ENCODE measurements around the gene GRID1.

GRID1 gene

DNA sequence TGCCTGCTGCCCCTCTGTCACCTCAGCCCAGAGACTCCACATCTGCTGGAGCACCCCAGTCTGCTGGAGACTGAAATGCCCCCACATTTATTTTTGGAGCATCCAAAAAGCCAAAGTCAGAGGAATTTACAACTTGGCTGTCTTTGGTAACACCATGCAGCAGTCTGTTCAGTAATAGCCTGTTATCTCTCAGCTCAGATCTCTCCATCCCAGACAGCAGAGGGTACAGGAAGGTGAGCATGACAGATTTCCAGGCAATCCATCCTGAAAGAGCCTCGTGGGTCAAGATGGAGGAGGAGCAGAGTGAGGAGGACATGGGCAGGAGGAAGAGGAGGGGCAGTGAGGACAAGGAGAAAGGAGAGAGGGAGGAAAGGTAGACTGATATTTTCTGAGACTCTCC, 55.9 kb downstream of the GRID1 start:
- DNase-seq = no peak

DNA sequence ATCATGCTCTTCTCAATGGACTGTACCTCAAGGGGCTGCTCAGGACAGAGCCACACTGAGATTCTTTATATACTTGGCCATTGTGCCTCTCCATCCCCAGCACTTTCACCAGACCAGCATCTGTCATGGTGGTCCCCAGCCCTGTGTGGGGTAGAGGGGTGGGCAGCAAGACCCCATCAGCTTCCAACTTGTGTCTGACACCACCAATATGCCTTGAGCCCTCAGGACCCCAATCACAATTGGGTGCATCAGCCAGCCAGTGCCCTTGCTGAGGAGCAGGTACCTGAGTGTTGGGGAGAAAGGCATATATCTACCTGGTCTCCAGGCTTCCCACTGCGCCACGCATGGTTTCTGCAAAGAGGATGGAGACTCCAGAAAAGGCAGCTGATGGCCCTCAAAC, 56.3 kb downstream of the GRID1 start:
- no peak for DNase-seq

DNA sequence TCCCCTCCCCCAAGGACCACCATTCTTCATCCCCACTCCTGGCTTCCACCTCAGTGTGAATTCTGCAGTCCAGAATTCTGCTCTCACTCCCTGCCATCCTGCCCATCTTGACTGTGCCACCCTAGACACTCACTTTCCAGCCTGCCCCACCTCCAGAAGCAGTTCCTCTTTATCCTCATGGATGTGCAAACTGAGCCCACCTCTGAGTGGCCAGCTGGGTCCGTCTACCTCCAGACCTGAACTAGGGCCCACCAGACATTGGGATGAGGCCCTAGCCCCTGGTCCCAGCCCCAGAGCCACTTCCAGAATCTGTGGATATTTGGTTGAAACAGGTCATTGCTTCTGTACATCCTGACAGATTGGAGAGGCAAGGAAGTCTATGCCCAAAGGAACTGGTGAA, 58.5 kb downstream of the GRID1 start:
- no peak for DNase-seq

DNA sequence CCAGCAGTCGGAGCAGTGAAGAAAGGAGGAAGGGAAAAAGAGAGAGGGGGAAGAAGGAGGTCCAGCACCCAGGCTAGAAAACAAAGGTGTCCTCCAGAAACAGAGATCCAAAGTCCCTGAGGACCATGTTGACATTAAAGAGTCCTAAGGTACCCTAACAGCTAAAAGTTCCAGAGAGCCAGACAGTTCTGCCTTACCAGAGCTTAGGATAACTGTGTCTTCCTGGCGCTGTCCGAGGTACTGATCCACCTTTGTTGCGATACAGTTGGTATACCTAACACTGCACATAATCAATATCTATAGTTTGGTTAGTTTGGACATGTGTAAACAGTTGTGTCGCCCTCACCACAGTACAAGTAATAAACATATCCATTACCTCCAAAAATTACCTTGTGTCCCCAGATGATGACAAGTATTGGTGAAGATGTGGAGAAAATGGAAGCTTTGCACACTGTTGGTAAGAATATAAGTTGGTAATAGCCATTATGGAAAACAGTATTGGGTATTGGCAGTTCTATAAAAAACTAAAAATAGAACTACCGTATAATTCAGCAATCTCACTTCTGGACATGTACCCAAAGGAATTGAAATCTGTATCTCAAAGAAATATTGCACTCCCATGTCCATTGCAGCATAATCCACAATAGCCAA, 59.8 kb downstream of the GRID1 start:
- DNase-seq = no peak

DNA sequence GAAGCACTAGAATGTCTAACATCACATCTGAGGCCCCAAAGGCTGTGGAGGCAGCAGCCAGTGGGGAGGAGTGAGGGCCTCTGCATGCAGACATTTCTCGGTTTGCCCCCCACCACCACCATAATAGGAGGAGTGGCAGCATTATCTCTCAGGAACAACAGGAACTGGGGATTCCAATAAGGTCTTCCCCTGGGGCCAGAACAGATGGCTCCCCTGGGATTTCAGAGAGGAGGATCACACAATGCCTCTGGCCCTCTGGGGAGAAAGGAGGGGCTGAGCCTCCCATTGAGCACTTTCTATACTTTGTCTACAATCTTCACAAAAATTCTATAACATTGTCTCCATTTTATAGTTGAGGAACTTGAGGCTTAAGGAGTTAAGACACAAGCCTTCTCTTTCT, 61.1 kb downstream of the GRID1 start:
- DNase-seq = no peak

DNA sequence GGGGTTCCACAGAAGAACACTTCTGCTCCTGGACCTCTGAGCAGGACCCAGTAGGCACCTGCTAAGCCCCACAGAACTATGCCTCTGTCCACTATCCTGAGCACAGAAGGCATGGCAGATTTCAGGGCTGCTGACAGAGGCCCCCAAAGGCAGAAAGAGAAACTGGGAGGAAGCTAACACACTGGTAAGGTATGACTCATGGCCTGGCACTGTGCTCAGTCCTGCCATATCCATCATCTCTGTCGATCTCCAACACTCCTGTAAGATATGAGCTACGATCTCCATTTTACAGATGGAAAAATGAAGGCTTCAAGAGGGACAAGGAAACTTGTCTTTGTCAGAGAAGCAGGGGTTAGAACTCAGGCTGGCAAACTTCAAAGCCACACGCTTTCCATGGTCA, 62.2 kb downstream of the GRID1 start:
- DNase-seq = no peak

DNA sequence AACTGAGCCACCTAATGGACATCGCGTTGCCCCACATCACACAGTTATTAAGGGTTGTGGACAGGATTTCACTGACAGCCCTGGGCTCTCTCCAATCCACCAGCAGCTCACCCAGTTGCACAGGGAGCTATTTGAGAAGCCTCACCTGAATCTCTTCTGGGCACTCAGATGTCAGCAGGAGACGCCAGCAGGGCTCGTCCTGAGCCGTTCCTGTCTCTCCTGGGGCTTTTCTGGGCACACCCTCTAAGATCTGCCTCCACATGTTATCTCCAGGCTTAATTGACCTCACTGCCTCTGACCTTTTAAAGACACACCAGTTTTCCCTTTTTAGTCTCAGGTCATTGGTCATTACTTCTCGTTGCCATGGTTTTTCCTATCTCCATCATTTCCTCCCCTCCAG, 63.0 kb downstream of the GRID1 start:
- DNase-seq = no peak

DNA sequence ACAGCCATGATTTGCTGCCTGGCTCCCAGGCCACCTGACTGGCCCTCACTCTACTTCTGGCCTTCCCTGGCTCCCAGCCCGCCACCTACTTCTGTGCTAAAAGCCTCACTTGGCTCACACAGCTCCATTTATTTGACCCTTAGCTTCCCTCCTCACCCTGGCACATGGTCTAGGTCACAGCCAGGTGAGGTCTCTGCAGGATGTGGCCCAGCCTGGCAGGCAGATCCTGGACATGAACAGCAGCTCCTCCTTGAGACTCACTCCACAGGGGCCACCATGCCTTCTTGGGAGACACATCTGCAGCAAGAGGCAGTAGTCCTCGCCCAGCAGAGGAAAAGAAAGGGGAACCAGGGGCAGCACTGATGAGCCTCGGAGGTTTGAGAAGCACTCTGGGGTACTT, 64.6 kb downstream of the GRID1 start:
- no peak for DNase-seq

DNA sequence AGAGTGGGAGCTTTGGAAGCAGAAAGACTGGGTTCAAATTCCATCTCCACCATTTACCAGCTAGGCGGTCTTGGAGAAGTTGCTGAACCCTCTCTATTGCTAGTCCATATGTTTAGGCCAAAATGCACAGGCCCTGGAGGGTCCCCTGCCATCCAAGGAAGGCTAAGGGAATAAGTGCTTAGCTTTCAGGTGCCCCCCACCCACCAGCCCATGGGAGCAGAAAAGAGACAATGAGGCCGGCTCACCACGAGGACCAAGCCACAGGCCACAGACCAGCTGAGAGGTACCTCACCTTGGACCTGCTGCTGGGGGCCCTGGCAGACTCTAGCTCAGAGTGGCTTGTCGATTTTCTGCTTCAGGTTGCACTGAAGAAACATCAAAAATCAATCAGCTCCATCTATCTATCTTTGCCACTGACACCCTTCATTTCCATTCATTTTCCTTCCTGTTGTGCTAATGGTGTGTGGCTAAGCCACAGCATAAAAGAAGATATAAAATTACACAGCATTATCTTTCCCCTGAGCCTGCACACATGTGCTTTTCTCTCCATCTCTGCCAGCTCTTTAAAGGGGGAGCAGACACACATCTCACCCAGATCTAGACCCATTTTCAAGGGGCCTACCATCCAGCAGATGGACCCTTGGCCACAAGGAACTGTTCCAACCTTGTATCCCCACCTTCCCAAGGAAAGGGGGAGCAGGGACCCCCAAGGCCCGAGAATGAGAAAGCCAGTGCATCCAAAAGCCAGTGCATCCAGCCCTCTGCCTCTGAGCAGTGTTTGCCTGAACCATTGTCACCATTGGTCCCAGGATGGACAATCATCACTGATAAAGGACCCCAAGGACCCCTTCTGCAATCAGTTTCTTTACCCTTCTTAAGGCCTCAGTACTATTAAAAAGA, 65.4 kb downstream of the GRID1 start:
- no peak for DNase-seq

DNA sequence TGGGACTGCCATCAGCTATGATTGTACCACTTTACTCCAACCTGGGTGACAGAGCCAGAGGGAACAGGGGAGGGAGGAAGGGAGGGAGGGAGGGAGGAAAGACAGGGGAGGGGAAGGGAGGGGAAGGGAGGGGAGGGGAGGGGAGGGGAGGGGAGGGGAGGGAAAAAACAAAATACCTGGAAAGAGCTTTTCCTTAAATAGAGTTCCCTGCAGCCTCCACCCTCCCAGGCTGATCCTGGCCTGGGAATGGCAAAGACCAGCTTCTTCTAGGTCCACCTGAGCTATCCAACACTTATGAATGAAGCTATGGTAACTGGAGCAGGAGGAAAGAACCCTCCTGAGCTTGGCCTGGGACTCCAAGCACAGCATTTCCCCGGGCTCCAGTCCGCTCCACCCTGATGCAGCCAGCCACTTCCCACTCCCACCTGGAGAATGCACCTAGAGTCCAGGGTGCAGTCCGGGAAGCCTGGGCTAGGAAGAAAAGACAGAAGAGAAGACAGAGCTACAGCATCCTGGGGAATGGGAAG, 66.1 kb downstream of the GRID1 start:
- no peak for DNase-seq

DNA sequence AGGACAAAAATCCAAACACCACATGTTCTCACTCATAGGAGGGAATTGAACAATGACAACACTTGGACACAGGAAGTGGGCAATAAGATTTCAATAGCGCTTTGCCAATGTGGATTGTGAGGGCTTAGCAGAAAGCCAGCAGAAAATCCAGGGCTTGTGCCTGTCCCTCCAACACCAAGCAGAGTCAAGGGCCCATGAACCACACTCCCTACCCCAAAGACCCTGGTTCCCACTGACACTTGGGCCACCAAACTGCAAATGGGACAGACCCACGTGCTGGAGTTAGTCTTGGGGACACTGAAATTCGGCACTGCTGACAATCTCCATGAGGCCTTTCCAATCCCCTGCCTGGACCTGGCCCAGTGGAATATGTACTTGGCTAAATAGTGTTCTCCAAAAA, 67.0 kb downstream of the GRID1 start:
- no peak for DNase-seq

DNA sequence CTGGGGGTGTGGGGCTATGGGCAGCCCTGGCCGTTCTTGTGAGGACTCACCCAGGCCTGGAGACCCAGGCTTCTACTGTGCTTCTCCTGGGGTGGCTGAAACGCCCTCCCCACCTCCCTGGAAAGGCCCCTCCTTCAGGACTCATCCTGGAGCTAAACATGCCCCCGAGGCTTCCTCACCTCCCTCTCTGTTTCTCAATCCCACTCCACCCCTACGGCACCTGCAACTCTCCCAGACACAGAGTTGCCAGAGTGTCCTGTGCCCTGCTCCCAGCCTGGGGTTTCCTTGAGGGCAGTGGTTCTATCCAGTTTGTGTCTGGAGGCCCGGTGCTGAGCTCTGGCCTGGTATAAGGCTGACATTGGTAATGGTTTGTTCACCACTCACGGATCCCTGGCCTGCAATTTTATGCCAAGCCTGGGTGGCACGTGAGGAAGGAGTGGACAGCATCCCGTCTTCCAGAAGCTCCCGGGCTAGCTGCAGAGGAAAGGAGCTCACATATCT, 68.0 kb downstream of the GRID1 start:
- no peak for DNase-seq

DNA sequence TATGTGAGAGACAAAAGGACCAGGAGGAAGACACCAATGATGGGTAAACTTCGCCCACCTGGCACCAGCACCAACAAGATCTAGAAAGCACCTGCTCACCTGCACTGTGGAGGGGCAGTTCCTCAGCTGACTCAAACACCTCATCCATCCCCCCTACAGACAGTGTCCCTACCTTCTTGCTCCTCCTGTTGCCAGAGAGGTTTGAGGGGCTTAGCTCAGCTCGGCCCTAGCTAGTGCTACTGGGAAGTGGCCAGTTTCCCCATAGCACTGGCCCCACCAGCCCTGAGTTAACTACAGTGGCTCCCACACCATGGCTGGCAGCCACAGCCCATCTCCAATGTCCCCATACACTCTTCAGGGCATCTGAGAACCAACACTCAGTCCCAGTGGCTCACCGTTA, 70.8 kb downstream of the GRID1 start:
- no peak for DNase-seq

DNA sequence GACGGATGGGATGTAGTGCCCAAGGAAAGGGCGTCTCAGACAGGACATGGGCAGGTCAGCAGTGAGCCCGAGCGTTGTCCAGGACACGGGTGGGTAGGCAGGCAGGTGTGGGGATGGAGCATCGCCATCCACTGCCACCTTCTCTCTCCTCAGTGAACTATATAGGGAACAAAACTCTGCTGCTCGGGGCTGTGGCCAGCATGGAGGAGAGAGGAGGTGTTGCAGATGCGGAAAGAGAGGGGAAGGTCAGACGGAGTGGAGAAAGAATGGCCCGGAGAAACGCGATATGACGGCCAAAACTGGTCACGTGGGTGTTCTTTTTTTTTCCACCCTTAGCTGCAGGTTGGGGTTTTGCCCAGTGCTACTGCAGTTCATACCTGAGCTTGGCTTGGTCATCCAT, 71.2 kb downstream of the GRID1 start:
- DNase-seq = no peak

DNA sequence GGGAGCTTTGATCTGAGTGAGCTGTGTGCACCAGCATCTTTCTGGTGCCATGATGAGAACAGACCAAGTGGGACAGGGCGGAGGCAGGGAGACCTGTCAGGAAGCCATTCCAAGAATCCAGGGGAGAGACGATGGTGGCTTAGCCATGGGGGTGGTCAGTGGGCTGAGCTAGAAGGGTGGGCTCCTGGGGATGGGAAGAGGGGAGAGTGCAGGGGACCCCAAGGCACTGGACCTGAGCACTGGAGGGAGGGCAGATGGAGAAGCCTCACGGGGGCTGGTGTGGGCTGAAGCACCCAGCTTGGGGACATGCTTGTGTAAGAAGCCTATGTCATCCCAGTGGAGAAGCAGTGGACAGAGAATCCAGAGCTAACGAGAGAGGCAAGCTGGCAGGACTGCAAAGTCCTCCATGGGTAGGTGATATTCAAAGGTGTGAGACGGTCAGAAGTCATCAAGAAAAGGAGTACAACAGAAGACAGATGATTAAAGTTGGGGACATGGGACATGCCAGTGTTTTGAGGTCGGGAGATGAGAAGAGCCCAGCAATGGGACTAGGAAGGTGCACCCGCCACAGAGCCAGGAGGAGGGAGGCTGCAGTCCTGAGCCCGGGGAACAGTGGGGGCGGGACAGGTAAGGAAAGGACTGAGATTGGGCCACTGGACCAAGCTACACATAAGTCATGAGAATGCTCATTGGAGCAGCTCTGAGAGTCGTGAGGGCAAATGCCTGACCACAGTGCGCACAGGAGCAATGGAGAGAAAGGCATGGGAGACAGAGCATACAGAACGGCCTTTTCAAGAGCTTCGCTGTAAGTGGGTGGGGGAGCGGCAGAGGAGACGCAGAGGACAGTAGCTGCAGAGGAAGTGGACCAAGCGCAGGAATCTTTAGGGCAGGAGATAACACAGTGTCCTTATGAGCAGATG, 72.0 kb downstream of the GRID1 start:
- DNase-seq = no peak

DNA sequence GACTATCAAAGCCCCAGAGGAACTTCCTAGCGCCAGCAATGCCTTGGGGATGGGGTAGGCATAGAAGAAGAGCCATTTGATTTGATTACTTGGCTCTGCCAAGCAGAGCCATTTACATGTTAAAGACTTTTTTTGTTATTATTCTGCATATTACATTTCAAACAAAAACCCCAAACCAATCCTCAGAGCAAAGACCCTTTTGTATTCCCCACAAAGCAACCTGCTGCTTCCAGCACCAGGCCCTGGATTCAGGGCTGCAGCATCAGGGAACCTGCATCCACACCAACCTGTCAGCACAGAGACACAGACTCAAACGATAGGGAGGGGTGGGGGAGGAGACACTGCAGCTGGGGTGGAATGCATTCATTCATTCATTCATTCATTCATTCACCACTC, 73.2 kb downstream of the GRID1 start:
- DNase-seq = no peak

DNA sequence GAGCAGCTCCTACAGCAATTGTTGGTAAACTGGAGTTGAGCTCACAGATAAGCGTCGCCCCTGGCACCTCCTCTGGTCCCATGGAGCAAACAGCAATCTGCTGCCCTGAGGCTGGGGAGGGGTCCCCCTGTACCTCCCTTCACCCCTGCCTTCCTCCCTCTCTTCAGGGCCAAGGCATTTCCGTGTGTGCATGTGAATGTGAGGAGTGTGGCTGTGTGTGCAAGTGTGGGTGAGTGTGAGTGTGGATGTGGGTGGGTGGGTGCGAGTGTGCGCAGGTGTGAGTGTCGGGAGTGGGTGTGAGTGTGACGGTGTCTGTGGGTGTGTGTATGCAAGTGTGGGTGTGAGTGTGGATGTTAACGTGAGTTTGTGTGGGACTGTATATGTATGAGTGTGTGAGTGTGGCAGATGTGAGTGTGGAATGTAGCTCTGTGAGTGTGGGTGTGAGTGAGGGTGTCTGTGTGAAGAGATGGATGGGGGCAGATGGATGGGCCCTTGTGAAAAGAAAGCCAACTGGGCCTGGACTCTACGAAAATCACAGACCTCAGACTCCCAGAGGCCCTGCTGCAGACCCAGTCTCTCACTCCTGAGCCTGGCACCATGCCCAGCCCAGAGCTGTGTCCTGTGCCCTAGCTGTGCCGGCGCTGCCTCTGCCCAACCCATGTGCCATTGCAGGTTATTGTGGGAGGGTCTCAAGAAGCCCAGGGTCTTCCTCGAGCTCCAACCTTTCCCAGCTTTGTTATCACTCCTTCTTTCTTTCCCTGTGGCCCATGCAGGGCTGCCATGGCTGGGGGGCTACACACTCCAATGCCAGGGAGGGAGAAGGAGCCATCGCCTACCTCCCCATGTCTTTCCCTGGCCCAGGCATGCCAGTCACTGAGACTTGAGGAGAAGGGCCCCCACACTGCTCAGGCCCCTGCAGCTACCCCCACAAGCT, 73.9 kb downstream of the GRID1 start:
- DNase-seq = no peak

DNA sequence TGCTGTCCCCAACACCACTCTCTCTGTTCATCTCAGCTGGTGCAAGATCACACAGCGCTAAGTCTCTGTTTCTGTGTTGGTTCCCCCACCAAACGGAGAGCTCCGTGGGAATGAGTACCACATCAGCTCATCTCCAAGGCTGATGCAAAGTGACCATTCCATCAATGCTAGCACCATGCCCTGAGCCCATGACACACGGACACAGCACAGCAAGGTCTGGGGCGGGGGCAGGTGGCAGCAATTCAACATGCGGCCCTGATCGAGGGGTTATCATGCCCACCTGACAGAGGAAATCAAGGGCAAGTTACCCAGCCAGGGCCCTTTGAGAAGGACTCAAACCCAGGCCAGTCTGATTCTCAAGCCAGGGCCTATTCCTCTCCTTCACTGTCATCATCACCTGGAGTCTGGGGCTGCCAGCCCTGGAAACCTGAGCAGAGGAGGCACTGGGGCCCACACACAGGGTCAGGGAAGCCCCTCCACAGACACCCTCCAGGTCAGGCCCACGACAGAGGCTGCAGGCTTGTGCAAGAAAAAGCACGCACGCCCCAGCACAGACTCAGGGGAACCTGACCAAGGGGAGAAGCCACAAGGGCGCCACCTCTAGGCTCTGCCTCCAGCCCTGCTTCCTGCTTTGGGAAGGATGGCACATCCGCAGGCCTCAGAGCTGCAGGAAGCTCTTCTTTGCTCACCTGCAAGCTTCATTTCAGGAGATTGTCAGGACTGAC, 74.8 kb downstream of the GRID1 start:
- no peak for DNase-seq

DNA sequence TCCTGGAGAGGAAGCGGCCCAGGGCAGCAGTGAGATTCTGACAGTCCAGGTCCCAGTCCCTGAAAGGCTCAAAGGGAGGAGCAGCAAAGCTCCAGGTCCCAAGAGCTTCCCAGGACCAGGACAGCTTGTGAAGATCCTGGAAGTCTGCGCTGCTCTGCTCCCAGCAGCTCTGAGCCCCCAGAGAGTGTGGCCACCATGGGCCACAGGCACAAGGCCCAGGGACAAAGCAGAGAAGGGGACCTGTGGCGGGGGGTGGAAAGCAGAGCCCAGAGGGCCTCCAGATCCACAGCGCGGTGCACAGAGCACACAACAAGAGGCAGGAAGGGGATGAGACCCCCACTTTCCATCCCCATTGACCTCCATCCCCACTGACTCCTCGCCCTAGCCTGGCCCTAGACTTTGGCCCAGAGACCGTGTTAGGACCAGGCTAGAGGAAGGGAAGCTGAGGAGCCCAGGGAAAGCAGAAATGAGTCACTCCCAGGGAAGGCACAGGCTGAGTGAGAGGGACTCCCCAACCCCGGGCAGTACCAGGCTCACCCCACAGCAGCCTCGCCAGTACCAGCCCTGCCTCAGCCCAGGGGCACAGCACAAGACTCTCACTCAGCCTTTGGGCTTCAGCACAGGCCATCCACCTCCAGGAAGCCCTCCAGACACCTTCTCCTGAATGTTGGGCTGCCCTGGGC, 75.5 kb downstream of the GRID1 start:
- DNase-seq = no peak

DNA sequence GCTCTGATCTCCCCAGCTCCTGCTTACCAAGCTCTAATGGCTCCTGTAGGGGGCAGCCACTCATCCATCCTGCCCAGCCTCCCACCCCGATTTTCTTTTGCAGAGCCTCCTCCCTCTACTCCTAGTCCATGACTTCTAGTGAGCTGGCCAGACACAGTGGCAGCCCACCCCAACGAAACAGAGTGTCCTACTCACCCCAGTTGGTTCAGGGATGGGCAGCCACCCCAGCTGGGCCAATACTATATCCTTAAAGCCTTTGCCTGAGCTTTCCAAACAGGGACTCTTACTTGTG, 77.1 kb downstream of the GRID1 start:
- DNase-seq = no peak

Data from NCI-H1048 (cell line).